Endothelial cell of umbilical vein (primary cell): ENCODE data around the gene UPK3A. TPM values are rescaled to one million over a fixed set of nuclear protein-coding genes. Genes with fewer than 3 reads are reported as not detected.

Experiments
- BruUV-seq: library from RNA; stranded (reverse); fragments of 400-500 nt; replicated peaks from 2 replicates; lab custom pipeline; 2021; lab: Mats Ljungman, UMichigan
- CTCF ChIA-PET: fragments of 300-600, 350-600 bp; sonication (Branson Sonifier 250); formaldehyde crosslinking; loops from one replicate; lab custom pipeline; 2021; ENCODE audit warnings: antibody characterized with exemption, inconsistent platforms; lab: Charles Lee
- POLR2A ChIA-PET: fragments of 300-600, 350-600 bp; sonication (Branson Sonifier 250); formaldehyde crosslinking; loops from one replicate; lab custom pipeline; 2021; ENCODE audit warnings: antibody characterized with exemption, inconsistent platforms; lab: Charles Lee
- DNase-seq: peaks from one replicate; pipeline ENCODE4 v3.0.0-alpha.2; 2011; ENCODE audit warnings: low read depth, low spot score
- FAIRE-seq: peaks from 2 replicates; lab custom pipeline; 2011; peaks lifted over from hg19 to GRCh38; lab: Jason Lieb, UNC
- H2AFZ ChIP-seq: 2 replicates; pipeline ENCODE4 v1.6.0; 2012; ENCODE audit warnings: low read depth, low read length, control low read depth, inconsistent platforms
- H3K27ac ChIP-seq: 2 replicates; pipeline ENCODE4 v1.5.1; 2011; ENCODE audit warnings: low read depth, mild to moderate bottlenecking, control low read depth, low read length, moderate library complexity; ENCODE audit not compliant: insufficient read depth
- H3K27me3 ChIP-seq, 2 experiments: 2 replicates each; pipeline versions ENCODE4 v1.6.0 to v1.6.1; 2011; ENCODE audit warnings: low read length in 2 of 2, mixed read lengths in 1 of 2; ENCODE audit not compliant: control insufficient read depth in 2 of 2, insufficient read depth in 2 of 2
- H3K36me3 ChIP-seq, 2 experiments: 2 replicates in 1 of 2; 3 replicates in 1 of 2; pipeline ENCODE4 v1.5.1; 2011; ENCODE audit warnings: low read length in 2 of 2, mild to moderate bottlenecking in 1 of 2, moderate library complexity in 1 of 2; ENCODE audit not compliant: control insufficient read depth in 2 of 2, insufficient read depth in 2 of 2; ENCODE audit errors: extremely low read depth in 1 of 2
- H3K4me1 ChIP-seq: 3 replicates; pipeline ENCODE4 v1.5.1; 2011; ENCODE audit warnings: mild to moderate bottlenecking, low read length; ENCODE audit not compliant: control insufficient read depth, insufficient read depth; ENCODE audit errors: extremely low read depth
- H3K4me2 ChIP-seq: 2 replicates; pipeline ENCODE4 v1.6.1; 2011; ENCODE audit warnings: low read length, control low read depth, mixed read lengths; ENCODE audit not compliant: insufficient read depth
- H3K4me3 ChIP-seq, 3 experiments: fragments of 200-600 bp in 1 of 3; sonication (generic), shearing (Covaris generic) in 1 of 3; replicated peaks in 1 of 3; 2 replicates each; pipeline ENCODE4 v1.5.1; 2011 to 2016; ENCODE audit warnings: control low read depth in 3 of 3, low read length in 3 of 3, mild to moderate bottlenecking in 2 of 3, inconsistent platforms in 1 of 3, low read depth in 1 of 3, moderate library complexity in 1 of 3; ENCODE audit not compliant: insufficient read depth in 1 of 3
- H3K79me2 ChIP-seq: 2 replicates; pipeline ENCODE4 v1.6.0; 2012; ENCODE audit warnings: low read length, inconsistent platforms; ENCODE audit not compliant: control insufficient read depth, insufficient read depth
- H3K9ac ChIP-seq: replicated peaks from 2 replicates; pipeline ENCODE3; 2011; ENCODE audit warnings: low read length, control low read depth; ENCODE audit not compliant: insufficient read depth; ENCODE audit errors: extremely low read depth
- H3K9me1 ChIP-seq: replicated peaks from 3 replicates; pipeline ENCODE4 v1.6.0; 2011; ENCODE audit warnings: mild to moderate bottlenecking, low read length; ENCODE audit not compliant: control insufficient read depth, insufficient read depth; ENCODE audit errors: extremely low read depth
- H3K9me3 ChIP-seq: replicated peaks from 2 replicates; pipeline ENCODE4 v1.5.1; 2012; ENCODE audit warnings: low read length, inconsistent platforms; ENCODE audit not compliant: control insufficient read depth, insufficient read depth
- H4K20me1 ChIP-seq: replicated peaks from 2 replicates; pipeline ENCODE3; 2011; ENCODE audit warnings: mild to moderate bottlenecking, low read length; ENCODE audit not compliant: control insufficient read depth, insufficient read depth; ENCODE audit errors: extremely low read depth
- CTCF ChIP-seq, 2 donors: IDR thresholded peaks; 1 replicate in 1 of 2; 2 replicates in 1 of 2; pipeline ENCODE4 v1.5.1; 2011; ENCODE audit warnings: low read length in 2 of 2, mild to moderate bottlenecking in 2 of 2, moderate library complexity in 2 of 2, control low read depth in 1 of 2, inconsistent platforms in 1 of 2, low read depth in 1 of 2; ENCODE audit not compliant: insufficient read depth in 1 of 2; ENCODE audit errors: extremely low read depth in 1 of 2
- EZH2 ChIP-seq: IDR thresholded peaks from 2 replicates; pipeline ENCODE4 v1.6.1; 2012; ENCODE audit warnings: borderline replicate concordance, low read depth, mild to moderate bottlenecking, moderate library complexity, low read length, inconsistent platforms; ENCODE audit not compliant: severe bottlenecking
- POLR2AphosphoS5 ChIP-seq: IDR thresholded peaks from 2 replicates; pipeline ENCODE4 v1.6.1; 2012; ENCODE audit warnings: low read depth, mild to moderate bottlenecking, control low read depth, low read length, moderate library complexity; ENCODE audit not compliant: insufficient read depth
- dilution Hi-C: fragments of 300-500 bp; cut with MboI; formaldehyde crosslinking; loops from one replicate; pipeline ENCODE4 v1.15.0; 2019; ENCODE audit warnings: low sequenced_read_pairs; ENCODE audit not compliant: extremely low pct_ligation_motif_present
- intact Hi-C: fragments of 100-400 bp; cut with micrococcal nuclease; formaldehyde crosslinking; loops from one replicate; pipeline ENCODE4 v1.10.0; 2022
- polyA plus RNA-seq, 4 experiments: library from polyadenylated mRNA; depleted of rRNA in 3 of 4; stranded (reverse) in 3 of 4; unstranded in 1 of 4; fragments of >200 nt; gene quantifications; 2 replicates each; pipeline versions ENCODE4 v1.2.1 to v1.2.3, GENCODE V29; 2011 to 2012; ENCODE audit warnings: missing spikeins in 1 of 4
- total RNA-seq: library from RNA; stranded (reverse); gene quantifications from 2 replicates; pipeline ENCODE4 v1.2.3, GENCODE V29; 2021

The UPK3A gene
- total and polyA plus RNA-seq, 2 donors (not counting 3 experiments of a cell fraction or from before 2014, with no cell fraction given), result not detected

- POLR2A ChIA-PET, result no interaction called here
- no peak for FAIRE-seq
- CTCF ChIA-PET, result no interaction called here
- no peaks in the 10 kb centered on the region for H3K27me3 ChIP-seq
- H3K9me1 ChIP-seq, result no peaks in the 10 kb centered on the region
- H3K9ac ChIP-seq, result no peak overlapping the region
- no peaks in the 10 kb centered on the region for H3K9me3 ChIP-seq
- no peak overlapping the region for H2AFZ ChIP-seq
- intact Hi-C loops (no loop called here), dilution Hi-C loops (no loop called here)
- no peak overlapping the region for H3K4me3 ChIP-seq
- H3K4me2 ChIP-seq, result no peak overlapping the region
- no peak overlapping the region for H3K27ac ChIP-seq
- H3K4me1 ChIP-seq, result peaks cover 6% of the 10 kb centered on the region
- H4K20me1 ChIP-seq, result no peaks in the 10 kb centered on the region
- TF ChIP-seq POLR2AphosphoS5, result no peak
- TF ChIP-seq EZH2, result no peak
- no peak for TF ChIP-seq CTCF (IDR thresholded peaks at IDR 0.05; ENCODE audit: extremely low read depth in 1 of 2, insufficient read depth in 1 of 2, low read depth in 1 of 2, low read length in 2 of 2)
- no TSS peak for BruUV-seq
- DNase-seq, result no peak
- H3K36me3 ChIP-seq, result no peaks in the 10 kb centered on the region
- H3K79me2 ChIP-seq, result no peaks in the 10 kb centered on the region
Measured at GRCh38 chr22:45235851-45236342, 48.9 kb upstream of the UPK3A start.
